Endothelial cell of hepatic sinusoid (primary cell): ENCODE measurements around the gene CEMP1.

ENCODE experiments used
- in situ Hi-C: cut with HindIII; loops from 2 replicates; pipeline ENCODE4 v1.10.0; 2017; ENCODE audit warnings: low sequenced_read_pairs

The CEMP1 gene

DNA sequence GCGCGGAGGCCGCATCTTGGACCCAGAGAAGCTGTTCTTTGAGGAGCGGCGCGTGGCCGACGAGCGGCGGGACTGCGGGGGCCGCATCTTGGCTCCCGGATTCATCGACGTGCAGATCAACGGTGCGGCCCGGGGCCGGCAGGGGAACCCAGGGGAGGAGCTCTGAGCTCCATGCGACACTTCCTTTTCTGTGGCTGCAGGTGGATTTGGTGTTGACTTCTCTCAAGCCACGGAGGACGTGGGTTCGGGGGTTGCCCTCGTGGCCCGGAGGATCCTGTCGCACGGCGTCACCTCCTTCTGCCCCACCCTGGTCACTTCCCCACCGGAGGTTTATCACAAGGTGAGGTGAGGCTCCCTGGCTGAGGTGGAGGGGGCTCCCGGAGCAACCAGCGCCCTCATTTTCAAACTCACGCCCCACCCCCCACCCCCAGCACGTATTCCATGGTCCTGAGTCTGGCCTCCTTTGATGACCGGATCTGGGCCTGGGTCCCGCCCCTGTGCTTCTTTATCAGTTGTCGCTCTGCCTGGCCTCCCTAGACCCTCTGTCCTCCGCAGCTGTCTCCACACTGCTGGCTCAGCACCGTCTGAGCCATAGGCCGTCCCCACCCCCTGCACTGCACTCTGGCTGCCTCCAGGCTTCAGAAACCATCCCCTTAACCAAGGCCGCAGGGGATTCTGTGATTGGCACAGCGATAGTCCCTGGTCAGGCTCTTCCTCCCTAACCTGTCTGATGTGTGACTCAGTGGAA, 10.2 kb downstream of the CEMP1 start:
- in situ Hi-C loops, result no loop called here

DNA sequence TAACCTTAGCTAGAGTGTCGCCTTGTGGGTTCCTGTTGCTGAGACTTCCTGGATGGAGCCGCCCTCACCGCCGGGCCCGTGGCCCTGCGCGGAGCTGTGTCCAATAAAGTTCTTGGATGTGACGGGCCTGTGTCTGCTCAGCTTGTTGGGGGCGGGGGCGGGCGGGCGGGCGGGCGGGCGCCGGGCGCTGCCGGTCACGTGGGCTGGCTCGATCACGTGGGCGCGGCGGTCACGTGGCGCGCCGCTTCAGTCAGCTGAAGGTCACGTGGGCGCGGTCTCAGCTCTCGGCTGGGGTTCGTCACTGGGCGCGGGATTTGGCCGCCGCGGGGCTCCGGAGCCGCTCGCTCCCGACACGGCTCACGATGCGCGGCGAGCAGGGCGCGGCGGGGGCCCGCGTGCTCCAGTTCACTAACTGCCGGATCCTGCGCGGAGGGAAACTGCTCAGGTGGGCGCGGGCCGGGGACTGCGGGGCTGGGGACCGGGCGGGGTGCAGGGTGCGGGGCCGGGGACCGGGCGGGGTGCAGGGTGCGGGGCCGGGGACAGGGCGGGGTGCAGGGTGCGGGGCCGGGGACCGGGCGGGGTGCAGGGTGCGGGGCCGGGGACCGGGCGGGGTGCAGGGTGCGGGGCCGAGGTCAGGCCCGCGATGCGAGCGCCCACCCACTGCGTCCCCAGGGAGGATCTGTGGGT, 11.0 kb downstream of the CEMP1 start, which contains the start of gene AMDHD2:
Gene AMDHD2, plus strand, starts transcription at position 275 of the 687 bp plus-strand sequence. Its CDS starts 88 bp downstream, at position 363.
- in situ Hi-C loops, result no loop called here

DNA sequence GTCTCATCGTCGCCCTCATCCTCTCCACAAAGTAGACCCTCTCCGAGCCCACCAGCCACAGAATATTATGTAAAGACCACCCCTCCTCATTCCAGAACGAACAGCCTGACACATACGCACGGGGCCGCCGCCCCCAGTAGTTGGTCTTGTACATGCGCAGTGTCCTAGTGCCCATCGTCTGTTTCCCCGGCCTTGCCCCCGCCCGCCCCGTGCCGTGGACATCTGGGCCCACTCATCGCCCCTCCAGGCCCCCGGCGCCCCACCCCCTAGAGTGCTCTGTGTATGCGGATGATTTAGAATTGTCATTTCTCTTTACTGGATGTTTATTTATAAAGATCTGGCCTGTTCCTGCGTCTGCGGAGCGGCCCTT, 11.5 kb downstream of the CEMP1 start:
- in situ Hi-C loops, result no loop called here

DNA sequence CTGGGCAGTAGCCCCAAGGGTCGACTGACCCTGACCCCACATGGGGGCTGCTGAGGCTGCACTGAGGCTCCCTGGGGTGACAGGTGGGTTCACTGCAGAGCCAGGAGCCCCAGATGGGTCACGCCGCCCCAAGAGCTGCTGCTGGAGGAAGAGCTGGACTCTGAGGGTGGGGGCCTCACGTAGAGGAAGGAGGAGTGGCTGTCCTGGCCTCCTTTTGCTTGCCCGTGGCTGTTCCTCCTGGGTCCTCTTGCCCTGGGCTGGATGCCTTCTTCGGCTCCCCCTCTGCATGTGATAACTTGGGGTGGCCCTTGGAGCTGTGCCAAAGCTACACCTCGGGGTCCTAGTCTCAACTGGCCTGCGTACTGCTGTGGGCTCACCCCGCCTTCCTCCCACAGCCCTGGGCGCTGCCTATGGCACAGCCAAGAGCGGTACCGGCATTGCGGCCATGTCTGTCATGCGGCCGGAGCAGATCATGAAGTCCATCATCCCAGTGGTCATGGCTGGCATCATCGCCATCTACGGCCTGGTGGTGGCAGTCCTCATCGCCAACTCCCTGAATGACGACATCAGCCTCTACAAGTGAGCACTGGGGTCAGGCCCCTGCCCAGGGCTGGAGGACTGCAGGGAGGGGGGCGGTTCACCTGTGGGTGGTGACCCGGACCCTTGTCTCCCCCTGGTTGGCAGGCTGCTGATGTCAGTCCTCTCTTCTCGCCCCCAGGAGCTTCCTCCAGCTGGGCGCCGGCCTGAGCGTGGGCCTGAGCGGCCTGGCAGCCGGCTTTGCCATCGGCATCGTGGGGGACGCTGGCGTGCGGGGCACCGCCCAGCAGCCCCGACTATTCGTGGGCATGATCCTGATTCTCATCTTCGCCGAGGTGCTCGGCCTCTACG, 12.1 kb downstream of the CEMP1 start:
- in situ Hi-C loops, result no loop called here

DNA sequence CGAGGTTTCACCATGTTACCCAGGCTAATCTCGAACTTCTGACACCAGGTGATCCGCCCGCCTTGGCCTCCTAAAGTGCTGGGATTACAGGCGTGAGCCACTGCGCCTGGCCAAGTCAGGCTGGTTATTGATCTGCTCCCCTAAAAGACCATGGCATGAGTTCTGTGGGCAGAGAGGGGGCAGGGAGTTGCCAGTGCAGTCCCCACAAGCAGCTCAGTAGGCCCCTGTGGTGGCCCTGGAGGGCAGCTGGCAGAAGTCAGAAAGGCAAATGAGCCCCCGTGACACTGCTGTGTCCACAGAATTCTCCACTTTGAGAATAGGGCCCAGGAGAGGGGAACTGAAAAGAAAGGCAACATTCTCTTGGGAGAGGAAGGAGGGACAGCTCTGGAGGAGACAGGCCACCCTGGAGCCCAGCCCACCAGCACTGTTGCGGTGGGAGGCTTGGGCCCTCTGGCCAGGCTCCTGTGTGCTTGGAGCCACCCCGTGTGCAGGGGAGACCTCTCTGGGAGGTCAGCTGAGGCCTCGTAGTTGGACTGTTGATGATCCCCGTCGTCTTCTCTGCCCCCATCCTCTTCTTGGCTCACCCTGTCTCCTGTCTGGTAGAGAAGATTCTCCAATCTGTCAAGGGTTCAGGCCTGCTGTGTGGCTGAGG, 13.1 kb downstream of the CEMP1 start:
- in situ Hi-C loops, result no loop called here

DNA sequence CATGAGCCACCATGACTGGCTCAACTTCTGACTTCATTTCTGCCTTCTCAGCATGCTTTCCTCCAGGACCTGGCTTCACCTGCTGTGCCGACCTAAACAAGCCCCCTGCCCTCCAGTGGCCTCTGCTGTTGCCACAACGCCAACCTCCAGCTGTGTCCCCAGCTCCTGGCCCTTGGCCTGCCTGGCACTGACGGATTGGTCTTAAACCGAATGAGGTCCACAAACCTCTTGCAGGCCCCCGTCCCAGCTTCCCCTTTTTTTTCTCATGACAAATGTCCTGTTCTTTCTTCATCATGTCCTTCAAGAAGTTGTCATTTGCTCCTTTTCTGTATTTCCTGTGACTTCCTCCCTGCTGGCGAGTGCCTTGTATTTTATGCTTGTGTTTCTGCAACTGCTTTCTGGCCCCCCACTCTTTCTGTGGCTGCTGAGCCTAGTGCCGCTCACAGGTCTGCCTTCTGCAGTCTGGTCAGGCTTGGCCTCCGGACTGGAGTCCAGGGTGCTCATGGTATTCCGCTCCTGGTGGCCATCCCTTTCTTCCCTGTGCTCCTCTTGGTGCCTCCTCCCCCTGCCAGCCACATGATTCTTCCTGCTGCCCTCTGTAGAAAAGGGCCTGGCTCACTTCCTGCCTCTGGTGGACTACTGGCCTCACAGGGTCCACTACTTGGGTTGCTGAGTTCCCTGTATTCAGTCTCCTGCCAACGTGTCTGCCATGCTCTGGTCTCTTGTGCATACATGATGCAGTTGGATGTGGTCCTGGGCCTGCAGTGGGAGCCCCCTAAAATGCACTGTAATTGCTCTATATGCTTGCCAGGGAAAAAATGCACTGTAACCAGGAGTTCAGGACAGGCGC, 14.6 kb downstream of the CEMP1 start:
- in situ Hi-C loops, result no loop called here

DNA sequence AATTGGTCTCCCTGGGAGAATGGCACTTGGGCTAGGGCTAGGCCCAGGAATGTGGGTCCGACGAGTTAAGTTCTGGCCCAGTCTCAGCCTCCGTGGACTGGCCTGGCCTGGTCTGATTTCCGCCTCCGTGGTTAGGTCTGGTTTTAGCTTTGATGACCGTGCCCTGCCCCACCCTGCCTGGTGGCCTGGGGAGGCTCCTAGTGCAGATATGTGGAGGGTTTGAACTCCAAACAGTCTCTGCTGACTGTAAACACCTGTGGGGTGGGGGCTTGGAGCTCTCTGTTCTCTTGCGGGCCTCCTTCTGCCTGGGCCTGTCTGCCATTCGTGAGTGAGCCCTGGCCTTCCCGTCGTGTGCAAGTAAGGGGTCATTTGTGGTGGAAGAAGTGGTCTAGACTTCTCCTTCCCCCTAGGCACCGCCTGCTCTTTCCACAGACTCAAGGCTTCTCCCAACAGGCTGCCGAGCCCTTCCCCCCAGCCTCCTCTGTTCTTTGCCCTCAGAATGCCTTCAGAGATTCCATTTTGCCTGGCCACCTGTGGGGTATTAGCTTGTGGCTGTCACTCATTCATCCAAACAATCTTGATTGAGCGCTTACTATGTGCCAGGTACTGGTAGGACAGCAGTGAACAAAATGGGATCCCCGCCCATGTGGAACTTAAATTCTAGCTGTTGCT, 15.9 kb downstream of the CEMP1 start:
- in situ Hi-C loops, result no loop called here

DNA sequence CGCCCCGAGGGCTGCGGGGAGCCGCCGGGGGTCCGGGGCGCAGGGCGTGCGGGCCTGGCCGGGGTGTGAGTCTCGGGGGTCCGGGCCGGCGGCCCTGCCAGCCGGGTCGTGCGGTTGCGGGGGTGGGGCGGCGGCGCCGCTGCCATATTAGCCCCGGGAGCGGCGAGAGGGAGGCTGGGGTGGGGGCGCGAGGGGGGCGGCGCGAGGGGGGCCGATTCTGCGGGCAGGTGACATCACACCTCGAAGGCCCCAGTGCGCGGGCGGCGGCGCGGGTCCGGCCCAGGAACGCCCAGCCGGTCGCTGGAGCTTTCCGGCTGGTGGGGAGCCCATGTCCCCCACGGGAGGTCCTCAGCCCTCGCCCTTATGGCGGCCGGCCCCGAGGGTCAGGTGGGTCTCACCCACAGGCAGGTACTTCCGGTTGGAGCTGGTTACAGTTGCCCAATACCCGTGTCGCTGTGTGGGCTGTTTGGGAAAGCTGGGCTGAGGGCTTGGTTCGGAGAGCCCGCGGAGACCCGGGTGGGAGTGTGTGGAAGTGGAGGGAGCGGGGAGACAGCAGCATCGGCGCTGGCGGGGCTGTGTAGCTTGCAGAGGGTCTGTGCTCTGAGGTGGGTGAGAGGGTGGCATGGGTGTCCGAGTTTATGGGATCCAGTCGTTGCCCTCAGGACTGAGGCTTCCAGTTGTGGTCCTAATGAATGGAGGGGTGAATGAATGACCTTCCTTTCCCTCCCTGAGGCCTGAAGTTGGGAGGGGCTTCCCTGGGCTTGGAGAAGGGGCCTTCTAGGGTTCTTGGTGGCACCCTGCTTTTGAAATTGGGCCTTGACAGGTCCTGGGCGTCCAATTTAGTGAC, 16.7 kb downstream of the CEMP1 start:
- in situ Hi-C loops, result no loop called here

DNA sequence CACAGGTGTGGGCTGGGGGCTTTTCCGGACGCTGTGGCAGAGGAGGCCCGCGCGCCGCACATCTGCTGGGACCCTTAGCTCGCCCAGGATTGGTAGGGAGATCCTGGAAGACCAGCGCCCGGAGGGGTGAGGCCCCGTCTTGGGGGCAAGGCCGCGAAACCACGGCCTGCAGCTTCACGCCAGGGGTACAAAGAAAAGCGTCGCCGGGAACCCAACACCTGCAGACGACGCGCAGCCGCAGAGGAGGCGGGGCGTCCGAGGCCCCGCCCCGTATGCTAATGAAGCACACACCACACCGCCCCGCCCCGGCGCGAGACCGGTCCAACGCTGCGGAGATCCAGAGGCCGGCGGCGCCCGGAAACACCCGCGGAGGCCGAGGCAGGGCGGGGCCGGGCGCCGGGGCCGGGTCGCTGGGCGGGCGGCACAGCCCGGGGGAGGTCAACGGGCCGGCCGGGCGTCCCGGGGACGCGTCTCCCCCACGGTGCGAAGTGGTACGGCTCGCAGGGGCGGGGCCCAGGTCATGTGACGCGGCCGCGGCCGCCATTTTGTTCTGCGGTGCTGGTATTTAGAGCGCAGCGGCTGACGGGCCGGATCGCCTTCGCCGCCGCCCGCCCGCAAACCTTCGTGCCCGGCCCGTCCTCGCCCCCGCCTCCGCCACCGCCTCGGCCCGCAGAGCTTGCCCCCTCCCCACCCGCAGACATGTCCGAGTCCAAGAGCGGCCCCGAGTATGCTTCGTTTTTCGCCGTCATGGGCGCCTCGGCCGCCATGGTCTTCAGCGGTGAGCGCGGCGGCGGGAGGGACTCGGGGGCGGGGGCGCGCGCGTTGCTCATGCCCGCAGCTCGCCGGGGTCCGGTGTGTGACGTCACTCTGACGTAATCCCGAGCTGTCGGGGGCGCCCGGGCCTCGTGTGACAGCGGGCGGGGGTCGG, 17.5 kb downstream of the CEMP1 start, which contains the start of gene ATP6V0C:
Gene ATP6V0C, plus strand, starts transcription at position 548 of the 928 bp plus-strand sequence. Its CDS starts 152 bp downstream, at position 700.
- in situ Hi-C loops, result no loop called here

DNA sequence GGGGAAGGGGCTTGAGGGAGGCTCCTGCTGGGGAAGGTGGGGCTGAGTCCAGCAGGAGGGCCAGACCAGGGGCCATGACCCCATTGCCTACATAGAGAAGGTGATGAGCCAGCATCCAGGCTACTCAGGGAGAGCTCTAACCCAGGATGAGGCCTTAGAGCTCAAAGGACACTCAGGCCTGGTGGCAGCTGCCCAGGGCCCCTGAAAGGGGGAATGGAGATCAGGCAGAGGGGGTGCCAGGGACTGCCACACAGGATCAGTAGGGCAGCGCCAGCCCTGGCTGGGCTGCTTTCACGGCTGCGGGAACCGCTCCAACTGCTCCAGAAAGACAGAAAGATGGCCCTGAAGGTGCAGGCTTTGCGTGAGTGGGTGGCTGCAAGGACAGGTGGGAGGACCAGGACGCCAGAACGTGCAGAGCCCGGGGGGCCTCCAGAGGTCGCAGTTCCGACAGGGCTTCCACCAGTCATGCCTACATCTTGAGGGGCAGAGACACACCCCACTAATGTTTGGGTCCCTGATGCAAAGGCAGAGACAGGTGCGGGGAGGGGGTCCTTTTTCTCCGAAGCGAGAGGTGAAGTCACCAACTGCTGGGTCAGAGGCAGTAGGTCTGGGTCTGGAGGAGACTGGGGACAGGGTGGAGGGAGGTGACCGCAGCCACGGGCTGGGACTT, 18.3 kb downstream of the CEMP1 start:
- in situ Hi-C loops, result no loop called here

DNA sequence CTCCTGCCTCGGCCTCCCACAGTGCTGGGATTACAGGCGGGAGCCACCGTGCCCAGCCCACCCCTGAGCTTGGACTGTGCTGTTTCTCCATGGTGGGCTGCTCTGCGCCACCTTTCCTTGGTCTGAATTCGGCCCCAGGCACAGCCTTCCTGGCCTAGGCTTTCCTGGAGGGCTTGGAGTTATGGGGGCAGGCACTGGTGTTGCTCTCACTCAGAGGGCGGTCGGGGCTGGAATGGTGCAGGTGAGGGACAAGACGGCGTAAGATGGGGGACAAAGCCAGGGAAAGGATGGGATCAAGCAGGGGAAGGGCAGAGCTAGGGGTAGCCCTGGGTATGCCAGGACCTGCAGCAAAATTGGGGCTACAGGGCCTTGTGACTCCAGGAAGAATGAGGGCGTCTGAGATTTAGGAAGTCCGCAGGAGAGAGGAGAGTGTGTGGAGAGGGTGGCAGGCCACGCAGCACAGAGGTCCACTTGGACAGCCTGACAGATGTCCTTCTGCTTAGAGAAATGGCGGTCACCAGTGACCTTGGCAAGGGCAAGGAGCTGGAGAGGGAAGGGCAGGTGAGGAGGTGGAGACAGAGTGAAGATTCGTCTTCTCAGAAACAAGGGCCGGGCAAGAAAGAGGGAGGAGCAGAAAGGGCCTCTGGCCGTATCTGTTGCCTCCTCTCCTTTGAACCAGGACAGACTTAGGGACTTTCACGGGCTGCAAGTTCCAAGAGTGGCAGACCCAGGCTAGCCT, 19.0 kb downstream of the CEMP1 start:
- in situ Hi-C loops, result no loop called here

DNA sequence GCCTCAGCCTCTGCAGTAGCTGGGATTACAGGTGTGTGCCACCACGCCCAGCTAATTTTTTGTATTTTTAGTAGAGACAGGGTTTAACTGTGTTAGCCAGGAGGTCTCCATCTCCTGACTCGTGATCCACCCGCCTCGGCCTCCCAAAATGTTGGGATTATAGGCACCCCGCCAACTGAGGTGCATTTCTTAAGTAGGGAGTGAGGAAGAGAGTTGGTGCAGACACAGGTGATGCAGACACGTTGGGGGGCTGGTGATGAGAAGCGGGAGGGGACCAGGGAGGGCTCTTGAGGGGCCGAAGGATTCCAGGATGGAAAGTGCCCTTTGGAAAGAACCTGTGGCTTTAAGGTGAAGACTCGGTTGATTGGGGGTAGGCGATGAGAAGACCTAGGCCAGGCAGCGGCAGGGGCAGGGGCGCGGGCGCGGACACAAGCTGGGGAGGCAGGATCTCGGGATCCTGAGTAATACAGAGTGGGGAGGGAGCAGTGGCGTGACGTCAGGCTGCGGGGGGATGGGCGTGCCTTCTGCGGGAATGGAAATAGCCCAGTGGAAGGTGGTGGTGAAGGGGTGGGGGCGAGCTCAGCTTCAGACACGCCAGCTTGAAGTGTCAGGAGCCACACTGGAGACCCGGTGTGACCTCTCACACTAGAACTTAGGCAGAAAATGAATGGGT, 19.9 kb downstream of the CEMP1 start:
- in situ Hi-C loops, result no loop called here

DNA sequence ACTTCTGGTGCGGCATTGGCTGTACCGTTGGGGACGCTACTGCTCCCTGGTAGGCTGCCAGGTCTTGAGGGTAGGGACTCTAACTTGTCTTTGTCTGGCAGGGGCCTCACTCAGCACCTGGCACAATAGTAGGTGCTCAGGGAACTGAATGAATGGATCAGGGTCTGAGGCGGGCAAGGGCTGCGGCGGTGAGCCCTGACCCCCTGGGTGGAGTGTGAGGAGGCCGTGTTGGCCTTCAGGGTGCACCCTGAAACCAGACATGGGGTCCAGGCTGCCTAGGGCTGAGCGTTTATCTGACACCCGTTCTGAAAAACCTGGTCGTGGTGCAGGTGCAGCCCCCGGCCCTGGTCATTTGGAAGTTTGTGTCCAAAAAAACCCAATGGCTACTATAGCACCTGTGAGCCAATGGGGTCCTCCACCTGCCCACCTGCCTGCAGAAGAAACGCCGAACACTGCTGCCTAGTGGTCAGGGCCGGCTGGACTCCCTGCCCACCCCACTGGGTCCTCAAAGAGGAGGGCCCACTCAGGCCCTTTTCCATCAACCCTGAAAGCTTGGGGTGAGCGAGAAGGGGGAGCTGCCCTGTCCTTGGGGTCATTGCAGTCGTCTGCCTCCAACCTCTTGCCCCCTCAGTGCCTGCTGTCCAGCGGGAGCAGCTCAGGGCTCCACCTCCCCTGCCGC, 22.3 kb downstream of the CEMP1 start:
- in situ Hi-C loops, result loop anchor here (10.0 kb wide), 4 partner anchors 84 to 474 kb away; partner anchors contain the start of gene CCNF

DNA sequence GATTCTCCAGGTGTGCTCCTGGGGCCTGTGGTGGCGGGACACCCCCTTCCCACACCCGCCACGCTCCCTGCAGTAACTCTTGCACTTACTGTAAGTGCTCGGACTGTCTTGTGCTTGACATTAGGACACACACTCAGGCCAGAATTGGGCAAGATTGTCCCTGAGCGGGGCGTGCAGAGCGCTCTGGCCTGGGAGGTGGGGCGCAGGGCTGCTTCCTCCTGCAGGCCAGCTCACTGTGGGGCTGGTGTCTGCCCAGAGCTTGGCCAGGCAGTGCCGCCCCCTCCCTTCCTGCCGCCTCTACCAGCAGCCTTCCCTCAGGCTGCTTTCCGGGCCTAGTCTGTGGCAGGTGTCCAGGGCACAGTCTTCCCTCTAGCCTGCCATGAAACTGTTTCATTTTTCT, 23.5 kb downstream of the CEMP1 start:
- in situ Hi-C loops, result loop anchor here (10.0 kb wide), 4 partner anchors 83 to 473 kb away; partner anchors contain the start of gene CCNF
